ENCODE measurements around the gene ZNF865.

Gene ZNF865

DNA sequence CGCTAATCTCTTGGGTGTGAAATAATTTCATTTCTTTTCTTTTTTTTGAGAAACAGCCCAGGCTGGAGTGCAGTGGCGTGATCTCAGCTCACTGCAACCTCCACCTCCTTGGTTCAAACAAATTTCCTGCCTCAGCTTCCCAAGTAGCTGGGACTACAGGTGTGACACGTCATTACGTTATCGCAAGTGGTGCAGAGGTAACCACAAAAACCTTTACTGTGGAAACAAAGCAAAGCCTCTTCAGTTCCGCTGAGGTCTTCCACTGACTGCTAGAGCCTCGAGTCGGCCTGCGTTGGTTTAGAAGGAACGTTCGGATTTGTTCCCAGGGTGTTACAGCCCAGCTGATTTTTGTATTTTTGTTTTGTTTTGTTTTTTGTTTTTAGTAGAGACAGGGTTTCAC, 20.9 kb downstream of the ZNF865 start:
- peak in 4 of 5 donors; percentile 54 to 88 (median 64) for DNase-seq

- DNase-seq: peak; percentile 66 to 93 (median 85)
Measured at GRCh38 chr19:55632463-55632834, 27.0 kb downstream of the ZNF865 start.

- DNase-seq: no peak
Measured at GRCh38 chr19:55633861-55634260, 28.4 kb downstream of the ZNF865 start.

DNA sequence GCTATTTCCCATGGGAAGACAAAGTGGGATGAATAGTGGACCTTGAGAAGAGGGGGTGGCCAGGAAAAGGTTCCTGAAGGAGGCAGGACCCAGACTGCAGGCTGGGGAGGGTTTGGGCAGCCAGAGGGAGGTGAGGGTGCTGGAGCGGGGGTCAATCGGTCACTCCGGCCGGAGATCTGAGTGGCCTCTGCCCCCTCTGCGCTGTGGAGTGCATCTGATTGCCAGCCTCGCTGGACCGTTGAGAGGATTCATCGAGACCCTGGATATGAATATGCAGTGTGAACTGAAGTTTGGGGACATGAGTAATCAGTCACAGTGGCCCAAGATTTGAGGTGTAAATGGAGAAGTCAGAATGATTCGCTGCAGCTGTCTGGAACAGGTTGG, 29.9 kb downstream of the ZNF865 start:
- no peak for DNase-seq

- no peak for DNase-seq
Measured at GRCh38 chr19:55635856-55636440, 30.5 kb downstream of the ZNF865 start.

DNA sequence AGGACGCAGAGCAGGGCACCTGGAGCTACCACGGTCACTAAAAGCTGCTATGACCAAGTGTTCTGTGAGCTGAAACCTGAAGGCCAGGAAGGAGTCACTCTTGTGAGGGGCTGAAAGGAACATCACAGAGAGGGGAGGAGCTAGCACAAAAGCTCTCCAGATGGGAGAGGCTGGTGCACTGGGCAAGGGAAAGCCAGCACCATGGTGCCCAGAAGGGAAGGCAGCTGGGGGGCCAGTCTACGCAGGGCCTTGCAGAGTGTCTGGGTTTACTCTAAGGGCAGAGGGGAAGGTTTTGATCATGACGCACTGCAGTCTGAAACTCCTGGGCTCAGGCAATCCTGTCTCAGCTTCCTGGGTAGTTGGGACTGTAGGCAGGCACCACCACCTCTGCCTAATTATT, 31.3 kb downstream of the ZNF865 start:
- DNase-seq: no peak

GRCh38 chr19:55637534-55637933, 32.1 kb downstream of the ZNF865 start:
- DNase-seq: no peak

GRCh38 chr19:55638864-55639359, 33.5 kb downstream of the ZNF865 start:
- DNase-seq: peak in 2 of 5 donors; percentile 48 to 68

DNA sequence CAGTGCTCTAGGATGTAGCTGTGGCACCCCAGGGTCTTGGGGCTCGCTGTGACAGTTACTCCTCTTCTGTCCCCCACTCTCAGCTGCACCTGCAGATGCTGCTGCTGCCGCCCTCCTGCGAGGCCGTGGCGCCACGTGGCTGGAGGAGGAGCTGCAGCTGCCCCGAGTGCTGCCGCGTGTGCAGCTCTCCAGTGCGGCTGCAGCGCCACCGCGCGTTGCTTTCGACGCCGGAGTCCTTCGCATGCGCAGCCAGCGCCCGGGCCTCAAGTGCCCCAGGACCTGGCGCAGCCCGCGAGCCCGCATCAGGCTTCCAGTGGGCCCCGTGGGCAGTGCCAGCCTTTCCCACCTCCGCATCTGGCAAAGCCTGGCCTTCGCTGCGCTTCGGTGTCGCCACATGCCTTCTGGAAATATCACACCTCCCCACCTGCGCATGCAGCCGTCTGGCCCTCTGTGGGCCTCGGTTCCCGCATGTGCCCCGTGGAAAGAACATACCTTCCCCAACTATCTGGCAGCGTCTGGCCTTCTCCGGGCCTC, 34.7 kb downstream of the ZNF865 start:
- DNase-seq: peak; percentile 52 to 84 (median 66)

- peak in 2 of 5 donors; percentile 53 to 63 for DNase-seq
Measured at GRCh38 chr19:55640577-55641425, 35.4 kb downstream of the ZNF865 start, which contains the start of gene ZNF580. Gene ZNF580 (plus strand): TSS chr19:55641002. CDS start chr19:55642509, 1,507 bp downstream.

GRCh38 chr19:55641426-55642152, 36.1 kb downstream of the ZNF865 start:
- no peak for DNase-seq

GRCh38 chr19:55642153-55643002, 36.9 kb downstream of the ZNF865 start:
- no peak for DNase-seq

DNA sequence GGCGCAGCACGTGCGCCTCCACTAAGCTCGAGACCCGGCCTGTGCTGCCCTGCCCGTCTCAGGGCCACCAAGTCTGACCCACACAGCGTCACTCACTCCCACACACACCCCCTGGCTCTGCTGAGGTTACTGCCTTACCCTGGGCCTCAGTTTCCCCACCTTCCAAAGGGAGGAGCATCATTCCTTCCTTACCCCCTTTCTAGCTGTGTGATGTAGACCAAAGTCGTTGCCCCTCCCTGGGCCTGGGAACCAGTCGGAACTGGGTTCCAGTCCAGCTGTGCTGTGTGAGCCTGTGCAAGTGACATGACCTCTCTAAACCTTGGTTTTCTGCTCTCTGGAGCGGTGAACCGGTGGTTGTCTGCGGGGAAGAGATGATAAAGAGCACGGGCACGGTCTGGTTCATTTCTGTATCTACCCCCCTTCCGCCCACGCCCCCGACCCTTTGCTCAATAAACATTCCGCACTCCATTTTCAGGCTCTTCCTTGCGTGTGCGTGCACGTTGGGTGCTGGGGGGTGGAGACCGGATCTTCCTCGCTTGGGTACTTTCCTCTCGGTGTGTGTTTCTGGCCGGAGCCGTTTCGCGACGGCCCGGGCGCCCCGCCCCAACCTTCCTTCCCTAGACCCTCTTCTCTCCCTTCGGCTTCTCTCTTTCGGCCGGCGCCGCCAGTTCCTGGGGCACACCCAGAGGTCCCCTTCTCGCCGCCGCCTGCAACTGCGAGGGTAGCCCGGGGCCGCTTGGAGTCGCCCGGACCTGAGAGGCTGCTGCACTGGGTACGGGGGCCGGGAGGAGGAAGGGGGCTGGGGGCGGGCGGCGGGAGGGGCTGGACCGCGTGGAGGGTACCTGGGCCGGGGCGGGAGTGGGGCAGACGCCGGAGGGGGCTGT, 37.8 kb downstream of the ZNF865 start, which contains the start of gene ZNF581:
ZNF581 (plus strand) TSS at position 647 of the 884 bp plus-strand sequence. CDS start 923 bp downstream, outside the sequence.
- peak; percentile 51 to 80 (median 67) for DNase-seq

GRCh38 chr19:55643887-55644176, 38.4 kb downstream of the ZNF865 start:
- no peak for DNase-seq

DNA sequence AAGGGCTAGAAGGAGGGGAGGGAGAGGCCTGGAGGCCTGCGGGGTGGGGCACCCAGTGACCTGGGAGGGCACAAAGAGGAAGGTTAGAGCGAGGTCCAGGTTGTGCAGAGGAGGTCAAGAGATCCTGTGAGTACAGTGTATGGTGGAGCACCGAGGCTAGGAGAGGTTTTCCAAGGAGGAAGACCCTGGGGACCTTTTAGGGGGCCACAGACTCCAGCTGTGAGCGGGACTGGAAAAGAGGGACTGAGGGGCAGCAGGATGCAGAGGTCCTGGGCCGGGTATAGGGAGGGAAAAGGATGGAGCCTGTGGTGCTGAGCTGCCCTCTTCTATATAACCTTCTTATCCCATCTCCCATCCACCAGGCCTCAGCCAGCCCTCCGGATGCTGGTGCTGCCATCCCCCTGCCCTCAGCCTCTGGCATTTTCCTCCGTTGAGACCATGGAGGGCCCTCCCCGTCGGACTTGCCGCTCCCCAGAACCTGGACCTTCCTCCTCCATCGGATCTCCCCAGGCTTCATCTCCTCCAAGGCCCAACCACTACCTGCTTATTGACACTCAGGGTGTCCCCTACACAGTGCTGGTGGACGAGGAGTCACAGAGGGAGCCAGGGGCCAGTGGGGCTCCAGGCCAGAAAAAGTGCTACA, 38.9 kb downstream of the ZNF865 start:
- DNase-seq: no peak

GRCh38 chr19:55644842-55645511, 39.5 kb downstream of the ZNF865 start:
- no peak for DNase-seq

- no peak for DNase-seq
Measured at GRCh38 chr19:55645512-55645881, 40.0 kb downstream of the ZNF865 start.

DNA sequence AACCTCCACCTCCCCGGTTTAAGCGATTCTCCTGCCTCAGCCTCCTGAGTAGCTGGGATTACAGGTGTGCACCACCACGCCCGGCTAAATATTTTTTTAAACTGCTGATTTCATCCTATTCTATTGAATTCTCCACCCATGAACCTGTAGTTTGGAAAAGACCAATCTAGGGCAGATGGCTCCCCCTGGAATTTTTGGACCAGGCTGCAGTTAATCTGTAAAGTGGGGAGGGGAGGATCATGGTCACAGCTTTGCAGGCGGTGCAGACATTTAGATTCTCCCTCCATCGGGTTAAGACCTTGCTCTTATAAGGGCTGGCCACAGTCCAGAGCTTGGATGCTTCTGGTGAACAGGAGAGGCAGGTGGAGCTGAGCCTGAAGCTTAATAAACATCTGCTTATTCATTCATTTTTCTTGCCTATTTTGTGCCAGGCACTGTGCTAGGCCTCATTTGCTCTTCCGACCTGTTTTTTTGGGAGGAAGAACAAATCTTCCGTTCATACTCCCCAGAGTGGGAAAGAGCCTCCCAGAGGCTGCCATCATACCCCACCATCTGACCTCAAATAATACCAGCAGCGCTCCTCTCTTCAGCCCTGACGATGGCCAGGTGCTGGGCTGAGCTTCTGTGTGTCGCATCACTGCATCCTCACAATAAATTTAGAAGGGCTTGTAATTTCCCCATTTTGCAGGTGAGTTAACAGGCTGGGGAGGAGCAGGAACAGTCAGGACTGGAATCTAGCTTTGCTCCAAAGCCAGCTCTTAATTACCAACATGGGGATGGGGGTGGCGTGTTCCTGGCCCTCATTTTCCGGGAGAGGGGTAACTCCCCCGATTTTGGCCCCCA, 41.7 kb downstream of the ZNF865 start:
- DNase-seq: no peak

Data from T-helper 1 cell (primary cell).